AG10803 (cell line): ENCODE results near the gene PTBP2.
A peak's percentile ranks its signal among the peaks of the same experiment; 100 is the strongest.

ENCODE experiments used
- DNase-seq: peaks from one replicate; pipeline ENCODE4 v3.0.0; 2010; ENCODE audit warnings: low read depth
- H3K4me3 ChIP-seq: 2 replicates; pipeline ENCODE4 v1.5.1; 2011; ENCODE audit warnings: mild to moderate bottlenecking, low read length, control low read depth
- TF ChIP-seq, protein P1 (sequence below): conservative IDR thresholded peaks from 2 replicates; pipeline ENCODE4 v1.5.1; 2011; ENCODE audit warnings: mild to moderate bottlenecking, low read length, control low read depth, inconsistent platforms

Gene PTBP2

DNA sequence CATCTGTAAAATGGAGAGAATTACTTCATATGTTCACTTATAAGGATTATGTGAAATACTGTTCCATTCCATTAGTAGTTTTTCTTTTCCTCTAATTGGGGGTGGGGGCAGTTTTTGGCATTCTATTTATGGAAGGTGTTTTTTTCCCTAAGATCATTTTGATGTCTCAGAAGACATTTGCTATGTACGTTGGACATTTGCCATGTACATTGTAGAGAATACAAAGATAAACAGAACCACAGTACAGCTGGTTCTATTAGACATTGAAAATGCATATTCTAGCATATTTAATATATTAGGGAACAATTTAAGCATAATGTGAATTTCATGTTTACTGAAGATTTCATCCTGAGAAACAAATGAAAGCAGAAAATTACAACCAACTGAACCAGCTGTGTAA is 98.5 kb downstream of the PTBP2 start:
- TF ChIP-seq, protein P1, sequence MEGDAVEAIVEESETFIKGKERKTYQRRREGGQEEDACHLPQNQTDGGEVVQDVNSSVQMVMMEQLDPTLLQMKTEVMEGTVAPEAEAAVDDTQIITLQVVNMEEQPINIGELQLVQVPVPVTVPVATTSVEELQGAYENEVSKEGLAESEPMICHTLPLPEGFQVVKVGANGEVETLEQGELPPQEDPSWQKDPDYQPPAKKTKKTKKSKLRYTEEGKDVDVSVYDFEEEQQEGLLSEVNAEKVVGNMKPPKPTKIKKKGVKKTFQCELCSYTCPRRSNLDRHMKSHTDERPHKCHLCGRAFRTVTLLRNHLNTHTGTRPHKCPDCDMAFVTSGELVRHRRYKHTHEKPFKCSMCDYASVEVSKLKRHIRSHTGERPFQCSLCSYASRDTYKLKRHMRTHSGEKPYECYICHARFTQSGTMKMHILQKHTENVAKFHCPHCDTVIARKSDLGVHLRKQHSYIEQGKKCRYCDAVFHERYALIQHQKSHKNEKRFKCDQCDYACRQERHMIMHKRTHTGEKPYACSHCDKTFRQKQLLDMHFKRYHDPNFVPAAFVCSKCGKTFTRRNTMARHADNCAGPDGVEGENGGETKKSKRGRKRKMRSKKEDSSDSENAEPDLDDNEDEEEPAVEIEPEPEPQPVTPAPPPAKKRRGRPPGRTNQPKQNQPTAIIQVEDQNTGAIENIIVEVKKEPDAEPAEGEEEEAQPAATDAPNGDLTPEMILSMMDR = no peak
- DNase-seq = no peak
- H3K4me3 ChIP-seq = no peak overlapping the region

DNA sequence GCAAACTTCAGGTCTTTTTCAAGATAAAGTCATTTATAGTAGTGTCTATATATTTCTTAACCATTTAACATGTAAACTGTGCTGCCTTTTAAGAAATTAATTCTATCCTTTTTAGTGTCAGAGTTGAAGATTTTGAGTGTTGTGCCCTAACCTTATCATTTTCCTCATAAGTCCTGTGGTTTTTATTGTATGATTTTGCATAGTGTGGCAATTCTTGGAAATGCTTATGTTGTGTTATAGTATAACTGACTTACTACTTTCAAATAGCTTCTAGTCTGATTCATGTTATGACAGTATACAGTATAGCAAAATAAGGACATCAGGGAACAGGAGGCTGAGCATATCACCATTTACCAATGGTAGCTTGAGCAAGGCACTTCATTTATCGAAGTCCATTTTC is 99.1 kb downstream of the PTBP2 start:
- no peak overlapping the region for H3K4me3 ChIP-seq
- TF ChIP-seq, protein P1 = no peak
- DNase-seq = no peak

DNA sequence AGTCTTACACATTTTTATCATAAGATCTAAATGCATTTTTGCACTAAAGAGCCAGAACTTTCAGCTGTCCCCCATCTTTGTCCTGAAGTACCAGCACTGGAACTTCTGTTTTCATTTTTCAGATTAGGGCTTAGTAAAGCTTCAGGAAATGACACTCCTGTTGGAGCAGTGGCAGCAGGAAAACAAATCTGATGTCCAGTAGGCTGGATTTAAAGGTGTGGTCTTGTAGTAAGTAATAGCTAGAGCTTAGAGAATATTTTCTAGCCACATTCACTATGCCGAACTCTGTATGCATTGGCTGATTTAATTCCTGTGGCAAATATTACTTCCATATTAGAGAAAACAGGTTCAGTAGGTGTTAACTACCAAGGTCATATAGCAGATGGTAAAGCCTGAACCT is 103.6 kb downstream of the PTBP2 start:
- TF ChIP-seq, protein P1 = no peak
- DNase-seq = no peak

DNA sequence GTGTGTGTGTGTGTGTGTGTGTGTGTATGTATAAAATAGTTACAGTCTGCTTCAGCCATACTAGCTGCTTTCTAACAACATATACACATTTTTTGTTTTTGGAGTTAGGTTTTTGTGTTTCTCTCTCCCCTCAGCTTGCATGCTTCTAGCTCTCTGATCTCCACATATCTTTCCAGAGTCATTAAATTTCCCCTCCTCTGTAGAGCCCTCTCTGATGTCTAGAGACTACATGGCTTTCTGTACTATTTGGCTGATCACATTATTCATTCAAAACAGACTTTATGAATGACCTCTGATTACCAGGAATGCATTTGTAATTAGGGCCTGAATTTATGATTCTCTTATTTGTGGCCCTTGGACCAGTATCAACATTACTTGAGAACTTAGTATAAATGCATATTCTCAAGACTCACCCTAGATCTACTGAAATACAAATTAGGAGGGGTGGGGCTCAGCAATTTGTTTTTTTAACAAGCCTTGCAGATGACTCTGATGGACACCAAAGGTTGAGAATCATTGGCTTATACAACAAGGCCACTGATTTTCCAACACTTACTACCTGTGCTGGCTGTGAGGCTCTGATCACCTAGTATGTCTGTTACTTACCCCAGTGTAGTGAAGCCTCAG is 104.5 kb downstream of the PTBP2 start:
- DNase-seq = no peak
- H3K4me3 ChIP-seq = no peak overlapping the region
- TF ChIP-seq, protein P1 = no peak

More for the DNA sequence above, 103.6 kb downstream of the PTBP2 start:
- H3K4me3 ChIP-seq = no peak overlapping the region

DNA sequence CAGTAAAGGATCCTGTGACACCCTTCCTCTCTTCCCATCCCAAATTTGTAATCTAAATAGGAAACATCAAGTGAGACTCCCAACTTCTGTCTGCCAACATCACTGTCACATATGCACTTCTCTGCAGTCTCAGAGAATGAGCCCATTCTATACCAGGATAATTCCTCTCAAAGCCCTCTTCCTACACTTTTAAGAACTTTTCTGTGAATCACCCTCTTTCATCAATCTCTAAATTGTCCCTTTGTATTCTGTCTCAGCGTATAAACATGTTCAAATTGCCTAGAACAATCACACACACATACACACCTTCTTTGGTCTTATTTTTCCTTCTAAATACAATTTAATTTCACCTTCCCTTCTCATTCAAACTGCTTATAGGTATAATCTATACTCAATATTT is 111.8 kb downstream of the PTBP2 start:
- TF ChIP-seq, protein P1 = no peak
- no peak for DNase-seq

DNA sequence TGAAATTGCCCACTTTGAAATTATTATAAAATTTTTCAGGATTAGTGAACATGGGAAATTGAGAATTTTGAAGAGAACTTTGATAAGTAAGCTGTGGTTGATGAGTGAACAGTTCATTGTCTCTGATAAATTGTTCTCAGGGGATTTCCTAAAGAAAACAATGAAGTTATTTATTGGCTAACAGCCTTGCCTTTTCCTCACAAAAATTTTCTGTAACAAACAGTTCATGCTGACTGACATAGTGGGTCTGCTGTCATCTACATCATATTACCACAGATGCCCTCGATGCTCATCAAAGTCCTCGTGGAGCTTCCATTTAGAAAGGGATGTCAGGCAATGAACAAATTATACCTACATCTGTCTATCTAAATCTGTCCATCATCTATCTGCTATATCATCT is 113.4 kb downstream of the PTBP2 start:
- no peak overlapping the region for H3K4me3 ChIP-seq
- TF ChIP-seq, protein P1 = no peak
- DNase-seq = no peak

More for the DNA sequence above, 111.8 kb downstream of the PTBP2 start:
- no peak overlapping the region for H3K4me3 ChIP-seq

DNA sequence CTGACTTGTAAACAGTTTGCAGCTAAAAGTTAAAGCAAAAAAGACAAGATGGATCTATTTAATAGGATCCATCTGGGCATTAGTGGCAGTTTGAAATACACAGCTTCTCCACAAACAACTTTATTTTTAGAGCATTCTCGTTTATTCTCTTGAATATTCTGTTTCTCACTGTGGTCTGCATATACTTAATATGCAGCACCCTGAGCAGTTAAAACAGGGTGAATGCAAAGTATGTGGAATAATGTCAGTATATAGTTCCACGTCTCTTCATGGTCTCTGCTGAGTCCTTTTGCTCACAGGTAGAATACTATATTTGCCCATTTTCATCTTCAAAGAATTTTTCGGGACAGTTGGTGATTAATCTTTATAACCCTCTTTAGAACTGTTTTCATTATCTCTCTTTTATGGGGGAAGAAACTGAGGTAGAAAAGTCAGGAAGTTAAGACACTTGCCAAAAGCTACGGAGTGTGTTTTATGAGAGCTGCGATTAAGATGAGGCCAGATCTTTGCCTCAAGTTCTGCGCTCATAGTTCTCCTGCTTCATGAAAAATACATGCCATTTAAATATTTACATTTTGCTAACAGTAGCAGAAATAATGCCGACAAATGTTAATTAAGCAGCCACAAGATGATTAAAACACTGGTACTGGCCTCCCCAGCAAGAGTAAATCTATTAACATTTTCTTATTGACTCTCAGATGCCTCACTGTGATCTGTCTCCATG is 115.6 kb downstream of the PTBP2 start:
- no peak overlapping the region for H3K4me3 ChIP-seq
- peak; percentile 6 for DNase-seq
- TF ChIP-seq, protein P1 = no peak
